ENCODE data around the gene ASB12.
"Not testable (repeated sequence)": the region's sequence is repeated elsewhere in the genome, so short reads cannot be mapped to it uniquely, and the experiment has no call there.

Gene ASB12, protein sequence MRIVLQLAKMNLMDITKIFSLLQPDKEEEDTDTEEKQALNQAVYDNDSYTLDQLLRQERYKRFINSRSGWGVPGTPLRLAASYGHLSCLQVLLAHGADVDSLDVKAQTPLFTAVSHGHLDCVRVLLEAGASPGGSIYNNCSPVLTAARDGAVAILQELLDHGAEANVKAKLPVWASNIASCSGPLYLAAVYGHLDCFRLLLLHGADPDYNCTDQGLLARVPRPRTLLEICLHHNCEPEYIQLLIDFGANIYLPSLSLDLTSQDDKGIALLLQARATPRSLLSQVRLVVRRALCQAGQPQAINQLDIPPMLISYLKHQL

GRCh38 chrX:64230123-64230970 lies at the start of gene ASB12:
Gene ASB12, minus strand, starts transcription at chrX:64230607. Its CDS starts 4,957 bp downstream, at chrX:64225650.
- H3K4me3 ChIP-seq (ENCODE audit: low read depth, low read length) = no peak within 1 kb of the TSS

DNA sequence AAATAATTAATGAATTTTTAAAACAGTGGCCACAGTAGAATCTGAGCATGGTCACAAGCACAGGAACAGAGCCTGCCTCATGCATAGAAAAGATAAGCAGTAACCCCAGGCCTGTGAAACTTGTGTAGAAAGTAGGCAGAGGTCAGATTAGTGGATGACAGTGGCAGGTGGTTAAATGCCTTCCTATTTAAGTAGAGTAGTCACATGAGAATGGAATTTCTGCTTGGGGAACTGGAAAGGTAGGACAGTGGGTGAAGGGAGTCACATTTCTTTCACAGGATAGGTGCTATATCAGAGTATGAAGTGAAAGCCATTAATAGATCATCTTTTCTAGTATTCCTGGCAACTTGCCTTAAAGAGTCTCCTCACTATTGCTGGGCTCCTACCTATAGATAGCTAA lies 34.9 kb upstream of the ASB12 start:
- no peak overlapping the region for H3K4me3 ChIP-seq (ENCODE audit: low read depth, low read length)

GRCh38 chrX:64229154-64229553 lies 1.3 kb downstream of the ASB12 start:
- no peak overlapping the region for H3K4me3 ChIP-seq (ENCODE audit: low read depth, low read length)

DNA sequence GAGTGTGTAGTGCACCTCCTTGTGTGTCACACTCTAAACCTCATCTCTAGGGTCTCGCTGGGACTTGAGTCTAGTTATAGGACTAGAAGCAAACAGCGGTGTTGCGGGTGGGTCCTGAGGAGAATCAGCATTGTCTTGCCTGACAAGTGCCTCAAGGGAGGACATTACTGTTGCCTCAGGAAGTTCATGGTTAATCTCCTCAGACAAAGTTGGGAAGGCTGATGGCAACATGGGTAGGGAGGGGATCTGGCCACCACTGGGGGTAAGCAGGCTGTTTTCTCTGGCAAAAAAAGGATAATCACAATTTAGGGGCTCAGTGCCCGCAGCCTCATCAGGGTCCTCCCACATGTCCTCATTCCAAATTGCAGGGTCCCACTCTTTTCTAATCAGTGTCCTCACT lies 12.4 kb downstream of the ASB12 start:
- no peak overlapping the region for H3K4me3 ChIP-seq (ENCODE audit: low read depth, low read length)

GRCh38 chrX:64213989-64214388 lies 16.4 kb downstream of the ASB12 start:
- H3K4me3 ChIP-seq (ENCODE audit: low read depth, low read length) = not testable (repeated sequence)

DNA sequence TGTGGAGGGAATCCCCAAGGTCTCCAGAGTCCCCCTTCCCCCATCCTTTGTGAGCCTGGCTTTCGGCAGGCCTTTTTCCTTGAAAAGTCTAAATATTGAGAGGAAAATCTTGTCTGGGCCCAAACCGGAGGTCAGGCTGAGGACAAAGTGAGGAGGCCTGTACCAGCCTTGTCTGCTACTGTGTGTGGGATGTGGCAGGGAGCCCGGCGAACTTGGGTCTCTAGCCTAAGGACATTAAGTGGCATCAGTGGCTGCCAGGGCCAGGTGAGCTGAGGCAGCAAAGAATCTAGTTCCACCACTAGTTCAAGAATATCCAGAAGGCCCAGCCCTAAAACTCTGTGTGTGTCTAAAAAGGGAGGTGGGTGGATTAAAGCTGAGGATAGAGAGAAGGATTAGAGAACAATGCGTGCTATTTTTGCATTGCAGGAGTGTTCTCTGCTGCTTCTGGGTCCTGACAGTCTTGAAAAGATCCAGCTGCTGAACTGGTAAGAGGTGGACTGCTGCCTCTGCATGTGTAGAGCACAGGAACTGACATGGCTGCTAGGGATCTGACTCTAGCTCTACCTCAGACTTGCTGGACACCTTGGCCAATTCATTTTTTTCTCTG lies 23.7 kb downstream of the ASB12 start:
- no peak overlapping the region for H3K4me3 ChIP-seq (ENCODE audit: low read depth, low read length)

GRCh38 chrX:64205735-64206501 lies 24.5 kb downstream of the ASB12 start:
- H3K4me3 ChIP-seq (ENCODE audit: low read depth, low read length) = peak overlapping the region; percentile 50

- H3K4me3 ChIP-seq (ENCODE audit: low read depth, low read length) = peak within 1 kb of the TSS; percentile 50
Observed at GRCh38 chrX:64205441-64205734, 25.0 kb downstream of the ASB12 start, which contains the start of gene AMER1. Gene AMER1, minus strand, starts transcription at chrX:64205708. Its CDS starts 12,422 bp downstream, at chrX:64193286.

GRCh38 chrX:64204701-64205440 lies 25.5 kb downstream of the ASB12 start:
- peak overlapping the region; percentile 50 for H3K4me3 ChIP-seq (ENCODE audit: low read depth, low read length)

DNA sequence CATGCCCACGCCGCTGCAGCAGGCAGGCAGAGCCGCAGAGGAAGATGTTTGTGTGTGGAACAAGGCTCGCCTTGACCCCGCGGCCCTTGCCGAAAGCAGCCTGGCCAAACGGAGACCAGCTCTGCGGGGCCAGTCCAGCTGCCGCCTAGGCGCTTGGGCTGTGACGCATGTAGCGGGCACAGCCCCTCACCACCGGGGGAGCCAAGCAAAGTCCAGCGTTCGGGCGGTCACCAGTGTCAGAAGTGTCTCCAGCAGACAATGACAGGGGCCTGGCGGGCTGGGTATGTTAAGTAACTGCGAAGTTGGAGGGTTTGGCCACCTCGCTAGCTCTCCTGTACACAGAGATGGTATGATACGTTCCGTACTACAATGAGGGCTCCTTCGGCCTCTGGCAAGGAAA lies 26.2 kb downstream of the ASB12 start:
- peak overlapping the region; percentile 50 for H3K4me3 ChIP-seq (ENCODE audit: low read depth, low read length)

- H3K4me3 ChIP-seq (ENCODE audit: low read depth, low read length) = no peak overlapping the region
Observed at GRCh38 chrX:64202808-64203325, 27.5 kb downstream of the ASB12 start.

GRCh38 chrX:64198036-64198435 lies 32.4 kb downstream of the ASB12 start:
- no peak overlapping the region for H3K4me3 ChIP-seq (ENCODE audit: low read depth, low read length)

DNA sequence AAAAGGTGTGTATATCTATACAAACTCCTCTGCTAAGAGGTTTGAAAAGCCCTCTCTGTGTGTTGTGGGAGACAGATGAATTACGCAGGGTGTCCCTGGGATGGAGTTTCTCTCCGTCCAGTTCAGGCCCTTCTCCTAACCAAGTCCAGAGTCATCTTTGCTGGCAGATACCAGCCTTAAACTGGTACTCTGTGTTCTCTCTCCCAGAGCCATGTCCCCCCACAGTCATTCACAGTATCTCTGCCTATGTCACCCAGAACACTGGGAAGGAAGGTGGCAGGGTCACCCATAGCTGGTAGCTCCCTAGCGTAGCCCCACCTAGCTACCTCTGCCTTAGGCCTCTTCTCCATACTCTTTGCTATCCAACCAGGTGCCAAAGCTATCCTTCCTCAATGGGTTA lies 33.8 kb downstream of the ASB12 start:
- no peak overlapping the region for H3K4me3 ChIP-seq (ENCODE audit: low read depth, low read length)

DNA sequence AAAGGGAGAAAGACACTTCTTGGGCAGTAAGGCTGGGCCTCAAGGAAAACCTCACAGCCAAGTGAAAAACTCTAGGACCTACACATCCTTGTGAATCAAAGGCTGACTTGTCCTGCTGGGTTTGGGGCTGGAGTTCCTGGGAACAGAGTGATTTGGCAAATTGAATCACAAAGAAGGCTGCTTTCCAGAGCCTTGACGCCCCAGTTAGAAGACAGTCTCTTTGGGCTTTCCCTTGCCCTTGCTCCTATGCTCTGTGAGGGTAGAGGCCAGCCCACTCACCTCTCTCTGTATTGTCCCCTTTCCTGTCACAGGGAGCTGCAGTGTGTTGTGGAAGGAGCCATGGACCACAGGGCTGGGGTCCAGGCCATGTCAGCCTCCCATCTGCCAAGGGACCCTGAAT lies 34.5 kb downstream of the ASB12 start:
- H3K4me3 ChIP-seq (ENCODE audit: low read depth, low read length) = no peak overlapping the region

DNA sequence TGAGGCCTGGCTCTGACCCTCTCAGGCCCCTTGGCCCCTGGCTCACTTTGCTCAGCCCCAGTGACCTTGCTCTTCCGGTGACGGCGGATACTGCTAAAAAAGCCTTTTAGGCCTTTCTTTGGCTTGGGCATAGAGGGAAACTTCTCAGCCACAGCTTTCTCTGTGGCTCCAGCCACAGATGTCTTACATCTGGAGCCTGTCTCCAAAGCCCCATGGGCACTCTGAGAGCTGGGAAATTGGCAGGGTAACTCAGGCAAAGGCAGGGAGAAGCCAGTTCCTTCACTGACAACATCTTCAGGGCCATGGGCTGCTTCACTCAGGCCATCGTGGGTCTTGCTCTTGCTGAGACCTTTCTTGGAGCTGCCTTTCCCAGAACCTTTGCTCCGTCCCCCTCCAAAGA lies 37.7 kb downstream of the ASB12 start:
- H3K4me3 ChIP-seq (ENCODE audit: low read depth, low read length) = no peak overlapping the region

DNA sequence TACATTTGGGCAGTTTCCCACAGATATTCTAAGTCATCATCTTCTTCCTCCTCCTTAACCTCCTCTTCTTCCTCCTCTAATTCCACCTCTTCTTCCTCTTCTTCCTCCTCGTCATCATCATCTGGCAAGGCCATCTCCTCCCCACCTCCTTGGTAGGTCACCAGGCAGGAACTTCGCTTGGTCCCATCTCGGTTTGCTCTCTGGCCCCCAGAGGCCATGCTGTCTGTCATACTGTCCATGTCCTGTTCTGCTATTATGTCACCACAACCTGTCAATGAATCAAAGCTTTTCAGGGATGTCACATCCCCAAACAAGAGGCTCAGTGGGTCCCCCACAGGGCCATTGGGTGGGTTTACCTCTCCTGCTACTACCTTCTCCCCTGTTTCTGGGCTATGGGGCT lies 38.4 kb downstream of the ASB12 start:
- H3K4me3 ChIP-seq (ENCODE audit: low read depth, low read length) = no peak overlapping the region

- no peak overlapping the region for H3K4me3 ChIP-seq (ENCODE audit: low read depth, low read length)
Observed at GRCh38 chrX:64191281-64192010, 39.0 kb downstream of the ASB12 start.

DNA sequence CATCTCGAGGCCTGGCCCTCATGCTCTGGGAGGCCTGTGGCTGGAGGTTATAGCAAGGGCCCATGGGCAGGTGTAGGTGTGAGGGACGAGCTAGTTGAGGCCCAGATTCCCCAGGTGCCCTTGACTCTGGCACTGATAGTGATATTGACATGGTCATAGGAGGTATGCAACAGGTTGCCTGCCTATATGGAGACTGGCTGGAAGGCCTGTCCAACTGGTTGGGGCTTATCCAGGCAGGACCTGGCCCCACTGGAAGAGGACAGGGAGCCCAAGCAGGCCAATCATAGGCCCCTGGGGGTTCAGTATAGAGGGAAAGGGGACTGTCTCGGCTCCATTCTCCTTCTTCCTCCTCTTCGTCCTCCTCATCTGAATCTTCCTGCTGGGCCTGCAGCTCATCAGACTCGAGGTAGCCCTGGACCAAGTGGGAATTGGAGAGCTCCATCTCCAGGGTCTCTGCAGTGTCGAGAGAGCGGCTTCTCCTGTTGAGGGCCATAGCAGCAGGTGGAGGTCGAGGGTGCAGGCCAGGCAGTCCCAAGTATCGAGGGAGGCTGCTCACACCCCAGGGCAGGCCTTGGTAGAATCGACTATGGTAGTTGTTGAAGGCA lies 40.2 kb downstream of the ASB12 start:
- H3K4me3 ChIP-seq (ENCODE audit: low read depth, low read length) = no peak overlapping the region

GRCh38 chrX:64188901-64189300 lies 41.5 kb downstream of the ASB12 start:
- no peak overlapping the region for H3K4me3 ChIP-seq (ENCODE audit: low read depth, low read length)
